HG03064 (cell line): ENCODE data around the gene LRRC46.

Experiments
- ATAC-seq: cut with Tn5 transposase; IDR thresholded peaks from one replicate; pipeline ENCODE4 v1.9.1; 2021; ENCODE audit warnings: low read depth; ENCODE audit not compliant: unreplicated experiment

Gene LRRC46

DNA sequence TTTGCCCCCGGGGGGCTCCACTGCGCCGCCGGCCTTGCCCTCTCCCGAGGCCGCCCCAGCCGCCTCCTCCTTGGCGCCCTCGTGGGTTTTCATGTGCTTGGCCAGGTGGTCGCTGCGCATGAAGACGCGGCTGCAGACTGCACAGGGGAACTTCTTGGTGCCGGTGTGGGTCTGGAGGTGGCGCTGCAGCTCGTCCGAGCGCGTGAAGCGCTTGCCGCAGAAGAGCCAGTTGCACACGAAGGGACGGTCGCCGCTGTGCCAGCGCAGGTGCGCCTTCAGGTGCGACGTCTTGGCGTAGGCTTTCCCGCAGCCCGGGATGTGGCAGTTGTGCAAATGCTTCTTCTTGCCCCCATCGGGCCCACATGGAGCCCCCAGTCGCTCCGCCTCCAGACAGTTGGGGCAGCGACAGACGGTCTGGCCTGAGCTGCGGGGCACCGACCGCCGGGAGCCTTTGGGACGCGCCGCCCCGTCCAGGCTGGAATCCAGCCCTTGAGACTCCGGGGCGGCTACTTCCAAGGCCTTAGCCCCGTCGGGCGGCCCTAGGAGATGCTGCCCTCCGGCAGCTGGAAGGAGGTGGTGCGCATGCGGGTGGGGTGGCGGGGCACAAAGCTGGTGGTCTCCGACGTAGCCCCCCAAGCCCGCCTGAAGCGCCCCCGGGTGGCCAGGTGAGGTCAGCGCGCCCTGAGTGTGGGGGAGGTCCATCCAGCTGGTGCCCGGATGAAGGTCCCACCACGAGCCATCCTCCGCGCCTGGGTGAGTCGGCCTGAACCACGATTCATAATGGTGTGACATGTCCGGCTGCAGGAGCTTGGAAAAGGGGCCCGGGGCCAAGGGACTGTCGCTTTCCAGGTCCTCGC lies 16.1 kb downstream of the LRRC46 start:
- ATAC-seq, result no peak

DNA sequence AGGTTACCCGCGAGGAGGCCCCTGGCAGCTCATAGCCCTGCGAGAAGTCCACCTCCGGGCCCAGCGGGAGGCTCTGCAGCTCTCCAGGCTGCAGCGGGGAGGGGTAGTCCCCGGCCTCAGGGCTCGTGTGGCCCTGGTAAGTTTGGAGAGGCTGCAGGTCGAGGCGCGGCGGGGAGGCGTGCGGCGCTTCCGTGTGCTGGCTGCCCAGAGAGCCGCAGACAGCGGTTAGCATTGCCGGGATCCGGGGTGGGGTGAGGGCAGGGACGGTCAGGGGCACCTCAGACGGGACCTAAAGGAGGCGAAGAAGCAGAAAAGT lies 16.7 kb downstream of the LRRC46 start:
- no peak for ATAC-seq

DNA sequence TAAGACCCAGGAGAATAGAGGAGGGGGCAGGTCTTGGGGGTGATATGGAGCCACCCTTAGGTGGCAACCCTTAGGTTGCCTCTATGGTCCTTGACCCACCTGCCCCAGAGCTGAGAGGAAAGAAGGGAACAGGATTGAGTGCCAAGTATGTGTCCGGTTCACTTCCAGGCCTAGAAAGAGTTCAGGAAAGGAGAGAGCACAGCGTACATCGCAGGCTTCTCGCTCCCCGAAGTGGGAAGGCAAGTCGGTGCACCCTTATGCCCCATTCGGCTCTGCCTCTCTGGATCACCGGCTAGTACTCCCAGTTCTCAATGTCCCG lies 18.9 kb downstream of the LRRC46 start:
- no peak for ATAC-seq

GRCh38 chr17:47850692-47851573 lies 19.5 kb downstream of the LRRC46 start, which contains the start of gene SP6:
SP6 (minus strand) TSS chr17:47851163; CDS start chr17:47848429, 2,734 bp downstream.
- ATAC-seq, result no peak

- no peak for ATAC-seq
These were observed 20.3 kb downstream of the LRRC46 start for GRCh38 chr17:47851764-47852112.

GRCh38 chr17:47852113-47852949 lies 20.9 kb downstream of the LRRC46 start:
- ATAC-seq, result no peak

- ATAC-seq, result no peak
These were observed 22.1 kb downstream of the LRRC46 start for GRCh38 chr17:47853616-47854015.

DNA sequence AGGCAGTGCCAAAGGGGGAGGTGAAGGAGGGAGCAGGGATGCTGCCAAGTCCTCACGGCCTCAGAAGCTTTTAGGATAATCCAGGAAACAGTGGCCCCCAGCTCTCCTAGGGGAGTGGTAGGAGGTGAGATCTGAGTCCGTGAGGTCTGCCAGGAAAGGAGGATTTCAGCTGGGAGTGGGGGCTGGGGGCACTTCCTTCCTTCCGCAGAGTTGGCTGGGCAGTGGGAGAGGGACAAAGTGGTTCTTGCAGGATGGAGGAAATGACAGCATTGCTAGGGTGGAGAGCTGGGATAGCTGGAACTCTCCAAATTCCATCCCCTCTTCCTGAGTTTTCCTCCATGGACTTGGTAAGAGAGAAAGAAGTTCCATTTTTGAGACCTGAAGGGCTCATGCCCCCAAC lies 24.3 kb downstream of the LRRC46 start:
- ATAC-seq, result no peak

GRCh38 chr17:47856830-47857229 lies 25.4 kb downstream of the LRRC46 start:
- no peak for ATAC-seq

- no peak for ATAC-seq
These were observed 26.3 kb downstream of the LRRC46 start for GRCh38 chr17:47857551-47858455.

- ATAC-seq, result no peak
These were observed 28.9 kb downstream of the LRRC46 start for GRCh38 chr17:47860386-47860785.

GRCh38 chr17:47862621-47863440 lies 31.4 kb downstream of the LRRC46 start:
- no peak for ATAC-seq

DNA sequence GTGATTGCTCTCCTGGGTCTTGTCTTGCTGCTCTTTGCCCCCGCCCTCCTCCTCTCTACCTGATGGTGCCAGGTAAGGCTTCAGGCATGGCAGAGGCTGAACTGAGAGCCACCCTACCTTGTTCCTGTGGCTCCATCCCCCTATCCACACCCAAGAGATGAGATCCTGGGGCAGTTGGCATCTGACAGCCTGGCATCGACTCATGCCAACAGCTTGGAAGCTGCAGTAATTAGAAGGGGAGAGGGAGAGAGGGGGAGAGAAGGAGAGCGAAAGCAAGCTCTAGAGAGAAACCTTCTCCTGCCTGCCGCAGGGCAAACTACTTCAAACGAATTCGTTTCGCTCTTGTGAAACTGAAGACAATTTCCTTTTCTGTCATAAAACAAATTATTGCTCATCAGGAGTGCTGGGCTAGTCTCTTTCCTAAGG lies 33.3 kb downstream of the LRRC46 start:
- ATAC-seq, result no peak

DNA sequence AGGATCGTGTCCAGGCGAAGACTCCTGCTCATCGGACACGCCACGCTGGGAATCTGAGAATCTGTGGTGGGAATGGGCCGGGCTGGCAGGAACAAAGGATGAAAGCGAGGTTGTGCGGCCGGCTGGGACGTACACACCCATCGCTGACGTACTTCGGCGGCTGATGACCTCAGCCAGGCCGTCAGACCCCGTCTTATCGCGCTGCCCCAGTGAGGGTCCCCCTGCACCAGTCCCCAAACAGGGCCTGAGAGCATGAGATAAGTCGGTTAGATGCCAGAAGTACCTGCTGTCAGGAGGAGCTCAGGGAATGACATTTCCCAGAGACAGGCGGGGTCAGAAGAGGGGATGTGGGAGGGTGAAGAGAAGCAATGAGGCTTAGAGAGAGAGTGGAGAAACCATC lies 35.5 kb downstream of the LRRC46 start:
- ATAC-seq, result no peak

GRCh38 chr17:47867813-47868533 lies 36.5 kb downstream of the LRRC46 start:
- no peak for ATAC-seq

- ATAC-seq, result no peak
These were observed 37.6 kb downstream of the LRRC46 start for GRCh38 chr17:47869114-47869513.

- ATAC-seq, result no peak
These were observed 38.6 kb downstream of the LRRC46 start for GRCh38 chr17:47870056-47870455.

- no peak for ATAC-seq
These were observed 39.6 kb downstream of the LRRC46 start for GRCh38 chr17:47871048-47871447.
